Neural cell (in vitro differentiated cells): ENCODE results near the gene HES6.

Experiments
- EP300 ChIP-seq: fragments of 450-650 bp; conservative IDR thresholded peaks from 2 replicates; pipeline ENCODE4 v1.6.1; 2014; ENCODE audit warnings: antibody characterized with exemption, mild to moderate bottlenecking, moderate library complexity; ENCODE audit not compliant: poor library complexity, severe bottlenecking
- EZH2 ChIP-seq: fragments of 200-600, 300-800 bp; shearing (Covaris generic), sonication (generic); IDR thresholded peaks from 2 replicates; pipeline ENCODE4 v1.6.1; 2014; ENCODE audit warnings: antibody characterized with exemption, low read length, borderline replicate concordance, mild to moderate bottlenecking; ENCODE audit not compliant: insufficient read depth, poor library complexity, severe bottlenecking
- RAD21 ChIP-seq: fragments of 450-650 bp; conservative IDR thresholded peaks from 2 replicates; pipeline ENCODE4 v1.6.1; 2014; ENCODE audit warnings: antibody characterized with exemption, mild to moderate bottlenecking, moderate library complexity
- TAF1 ChIP-seq: IDR thresholded peaks from 2 replicates; pipeline ENCODE4 v1.6.1; 2012; ENCODE audit warnings: low read depth
- TF ChIP-seq, protein P1 (sequence below): fragments of 450-650 bp; IDR thresholded peaks from 2 replicates; pipeline ENCODE4 v1.5.1; 2014; ENCODE audit warnings: antibody characterized with exemption, mild to moderate bottlenecking, moderate library complexity; ENCODE audit not compliant: poor library complexity, severe bottlenecking
- TF ChIP-seq, protein P2 (sequence below): IDR thresholded peaks from 2 replicates; pipeline ENCODE4 v1.6.1; 2012; ENCODE audit warnings: borderline replicate concordance

DNA sequence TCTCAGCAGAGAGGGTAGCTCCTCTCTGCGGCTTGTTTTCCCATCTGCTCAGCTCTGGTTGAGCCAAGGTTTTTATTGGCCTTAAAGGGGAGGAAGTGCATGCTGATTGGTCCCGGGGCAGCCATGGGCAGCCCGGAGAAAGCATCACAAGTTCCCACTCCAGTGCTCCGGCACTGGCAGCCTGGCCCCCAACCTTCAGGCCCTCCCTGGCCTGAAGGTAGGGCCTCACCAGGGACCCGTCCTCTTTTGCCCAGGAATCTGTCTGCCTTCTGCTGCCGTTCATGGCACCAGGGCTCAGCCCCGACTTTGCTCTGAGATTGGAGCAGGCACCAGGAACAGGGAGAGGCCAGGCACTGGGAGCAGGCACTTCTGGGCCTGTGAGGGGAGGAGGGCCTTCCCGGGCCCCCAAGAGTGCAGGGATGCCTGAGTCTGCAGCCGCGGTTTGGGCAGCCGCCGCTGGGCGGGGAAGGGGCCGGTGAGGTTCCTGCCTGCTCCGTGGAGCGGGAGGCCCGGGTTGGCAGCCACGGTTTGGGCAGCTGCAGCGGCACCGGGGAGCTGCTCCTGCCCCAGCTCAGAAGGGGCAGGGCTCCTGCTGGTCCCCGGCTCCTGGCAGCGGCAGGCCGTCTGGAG, 18.8 kb downstream of the HES6 start:
- TF ChIP-seq, protein P1, sequence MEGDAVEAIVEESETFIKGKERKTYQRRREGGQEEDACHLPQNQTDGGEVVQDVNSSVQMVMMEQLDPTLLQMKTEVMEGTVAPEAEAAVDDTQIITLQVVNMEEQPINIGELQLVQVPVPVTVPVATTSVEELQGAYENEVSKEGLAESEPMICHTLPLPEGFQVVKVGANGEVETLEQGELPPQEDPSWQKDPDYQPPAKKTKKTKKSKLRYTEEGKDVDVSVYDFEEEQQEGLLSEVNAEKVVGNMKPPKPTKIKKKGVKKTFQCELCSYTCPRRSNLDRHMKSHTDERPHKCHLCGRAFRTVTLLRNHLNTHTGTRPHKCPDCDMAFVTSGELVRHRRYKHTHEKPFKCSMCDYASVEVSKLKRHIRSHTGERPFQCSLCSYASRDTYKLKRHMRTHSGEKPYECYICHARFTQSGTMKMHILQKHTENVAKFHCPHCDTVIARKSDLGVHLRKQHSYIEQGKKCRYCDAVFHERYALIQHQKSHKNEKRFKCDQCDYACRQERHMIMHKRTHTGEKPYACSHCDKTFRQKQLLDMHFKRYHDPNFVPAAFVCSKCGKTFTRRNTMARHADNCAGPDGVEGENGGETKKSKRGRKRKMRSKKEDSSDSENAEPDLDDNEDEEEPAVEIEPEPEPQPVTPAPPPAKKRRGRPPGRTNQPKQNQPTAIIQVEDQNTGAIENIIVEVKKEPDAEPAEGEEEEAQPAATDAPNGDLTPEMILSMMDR = no peak
- TF ChIP-seq EZH2 = no peak
- TF ChIP-seq RAD21 = no peak
- TF ChIP-seq TAF1 = no peak
- TF ChIP-seq EP300 = no peak
- TF ChIP-seq, protein P2, sequence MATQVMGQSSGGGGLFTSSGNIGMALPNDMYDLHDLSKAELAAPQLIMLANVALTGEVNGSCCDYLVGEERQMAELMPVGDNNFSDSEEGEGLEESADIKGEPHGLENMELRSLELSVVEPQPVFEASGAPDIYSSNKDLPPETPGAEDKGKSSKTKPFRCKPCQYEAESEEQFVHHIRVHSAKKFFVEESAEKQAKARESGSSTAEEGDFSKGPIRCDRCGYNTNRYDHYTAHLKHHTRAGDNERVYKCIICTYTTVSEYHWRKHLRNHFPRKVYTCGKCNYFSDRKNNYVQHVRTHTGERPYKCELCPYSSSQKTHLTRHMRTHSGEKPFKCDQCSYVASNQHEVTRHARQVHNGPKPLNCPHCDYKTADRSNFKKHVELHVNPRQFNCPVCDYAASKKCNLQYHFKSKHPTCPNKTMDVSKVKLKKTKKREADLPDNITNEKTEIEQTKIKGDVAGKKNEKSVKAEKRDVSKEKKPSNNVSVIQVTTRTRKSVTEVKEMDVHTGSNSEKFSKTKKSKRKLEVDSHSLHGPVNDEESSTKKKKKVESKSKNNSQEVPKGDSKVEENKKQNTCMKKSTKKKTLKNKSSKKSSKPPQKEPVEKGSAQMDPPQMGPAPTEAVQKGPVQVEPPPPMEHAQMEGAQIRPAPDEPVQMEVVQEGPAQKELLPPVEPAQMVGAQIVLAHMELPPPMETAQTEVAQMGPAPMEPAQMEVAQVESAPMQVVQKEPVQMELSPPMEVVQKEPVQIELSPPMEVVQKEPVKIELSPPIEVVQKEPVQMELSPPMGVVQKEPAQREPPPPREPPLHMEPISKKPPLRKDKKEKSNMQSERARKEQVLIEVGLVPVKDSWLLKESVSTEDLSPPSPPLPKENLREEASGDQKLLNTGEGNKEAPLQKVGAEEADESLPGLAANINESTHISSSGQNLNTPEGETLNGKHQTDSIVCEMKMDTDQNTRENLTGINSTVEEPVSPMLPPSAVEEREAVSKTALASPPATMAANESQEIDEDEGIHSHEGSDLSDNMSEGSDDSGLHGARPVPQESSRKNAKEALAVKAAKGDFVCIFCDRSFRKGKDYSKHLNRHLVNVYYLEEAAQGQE = no peak
